ENCODE measurements around the gene EIF2S3B. TPM values are rescaled to one million over a fixed set of nuclear protein-coding genes. Genes with fewer than 3 reads are reported as not detected.

The EIF2S3B gene
- total RNA-seq, 2 experiments from 2014 or later = 0.95 to 1.0 TPM

GRCh38 chr12:10491766-10492165 lies 13.9 kb upstream of the EIF2S3B start:
- Histone ChIP-seq H3K79me2 (ENCODE audit: insufficient read depth, low read depth, low read length) (no peaks in the 10 kb centered on the region), H3K4me2 (ENCODE audit: low read length) (no peak overlapping the region), H3K9me2 (ENCODE audit: insufficient read depth, low read length) (no peaks in the 10 kb centered on the region), H3K36me3 (ENCODE audit: insufficient read depth, low read length) (no peaks in the 10 kb centered on the region), H3K27ac (ENCODE audit: low read depth, low read length, poor library complexity, severe bottlenecking) (no peak overlapping the region), H3K4me3 (ENCODE audit: low read depth, low read length, poor library complexity, severe bottlenecking) (no peak overlapping the region), H2AFZ (ENCODE audit: low read length) (no peak overlapping the region), H3K4me1 (ENCODE audit: insufficient read depth, low read length, poor library complexity, severe bottlenecking) (no peaks in the 10 kb centered on the region), H4K20me1 (ENCODE audit: insufficient read depth, low read length) (no peaks in the 10 kb centered on the region), H3K9me3 (ENCODE audit: low read length) (no peaks in the 10 kb centered on the region)
- BruUV-seq (replicated peaks) = no TSS peak
- ChIA-PET POLR2A (interaction anchor here (1.2 kb wide), 1 partner anchor 24 kb away, joined by 3 read pairs; no protein-coding TSS in a partner anchor), CTCF (ENCODE audit: unreplicated experiment) (no interaction called here)
- intact Hi-C loops (cut with micrococcal nuclease; ENCODE audit: unreplicated experiment) = no loop called here
- DNase-seq (ENCODE audit: low spot score) = no peak
- TF ChIP-seq EZH2phosphoT487 (IDR thresholded peaks at IDR 0.05; ENCODE audit: borderline replicate concordance, low read depth, low read length) = no peak
- TF ChIP-seq CTCF (conservative IDR thresholded peaks at IDR 0.05; ENCODE audit: low read length) = no peak

- H3K9me3 ChIP-seq (ENCODE audit: low read length) = peaks cover 8% of the 10 kb centered on the region; the same call in 1 of the 2 replicates
- BruUV-seq (replicated peaks) = no TSS peak
- TF ChIP-seq EZH2phosphoT487 (IDR thresholded peaks at IDR 0.05; ENCODE audit: borderline replicate concordance, low read depth, low read length) (no peak), CTCF (conservative IDR thresholded peaks at IDR 0.05; ENCODE audit: low read length) (no peak)
- ChIA-PET CTCF (ENCODE audit: unreplicated experiment) (no interaction called here), POLR2A (interaction anchor here (0.9 to 1.5 kb wide), 2 partner anchors 14 to 131 kb away, joined by 3 to 4 read pairs; no protein-coding TSS in a partner anchor)
- intact Hi-C loops (cut with micrococcal nuclease; ENCODE audit: unreplicated experiment) = no loop called here
- no peaks in the 10 kb centered on the region for H4K20me1 ChIP-seq (ENCODE audit: insufficient read depth, low read length)
- no peak overlapping the region for H3K4me2 ChIP-seq (ENCODE audit: low read length)
- H2AFZ ChIP-seq (ENCODE audit: low read length) = 0 out of 2 replicates have a peak overlapping the region, but pooled peaks have one; percentile 14
- no peak overlapping the region for H3K4me3 ChIP-seq (ENCODE audit: low read depth, low read length, poor library complexity, severe bottlenecking)
- no peak for DNase-seq (ENCODE audit: low spot score)
- H3K27ac ChIP-seq (ENCODE audit: low read depth, low read length, poor library complexity, severe bottlenecking) = no peak overlapping the region
- no peaks in the 10 kb centered on the region; the same call in 1 of the 2 replicates for H3K36me3 ChIP-seq (ENCODE audit: insufficient read depth, low read length)
- H3K4me1 ChIP-seq (ENCODE audit: insufficient read depth, low read length, poor library complexity, severe bottlenecking) = peaks cover 14% of the 10 kb centered on the region
- H3K9me2 ChIP-seq (ENCODE audit: insufficient read depth, low read length) = no peaks in the 10 kb centered on the region
- no peaks in the 10 kb centered on the region for H3K79me2 ChIP-seq (ENCODE audit: insufficient read depth, low read depth, low read length)
Observed at GRCh38 chr12:10497602-10498001, 8.1 kb upstream of the EIF2S3B start.

- BruUV-seq (replicated peaks) = no TSS peak
- Histone ChIP-seq H3K4me3 (ENCODE audit: low read depth, low read length, poor library complexity, severe bottlenecking) (no peak overlapping the region), H3K9me2 (ENCODE audit: insufficient read depth, low read length) (no peaks in the 10 kb centered on the region), H4K20me1 (ENCODE audit: insufficient read depth, low read length) (no peaks in the 10 kb centered on the region), H2AFZ (ENCODE audit: low read length) (0 out of 2 replicates have a peak overlapping the region, but pooled peaks have one; percentile 14), H3K79me2 (ENCODE audit: insufficient read depth, low read depth, low read length) (no peaks in the 10 kb centered on the region), H3K9me3 (ENCODE audit: low read length) (peaks cover 12% of the 10 kb centered on the region; the same call in 1 of the 2 replicates), H3K36me3 (ENCODE audit: insufficient read depth, low read length) (no peaks in the 10 kb centered on the region; the same call in 1 of the 2 replicates), H3K27ac (ENCODE audit: low read depth, low read length, poor library complexity, severe bottlenecking) (no peak overlapping the region), H3K4me1 (ENCODE audit: insufficient read depth, low read length, poor library complexity, severe bottlenecking) (peaks cover 14% of the 10 kb centered on the region), H3K4me2 (ENCODE audit: low read length) (no peak overlapping the region)
- CTCF ChIA-PET (ENCODE audit: unreplicated experiment) = no interaction called here
- no peak for TF ChIP-seq CTCF (conservative IDR thresholded peaks at IDR 0.05; ENCODE audit: low read length)
- no peak for TF ChIP-seq EZH2phosphoT487 (IDR thresholded peaks at IDR 0.05; ENCODE audit: borderline replicate concordance, low read depth, low read length)
- POLR2A ChIA-PET = interaction anchor here (1.5 kb wide), 1 partner anchor 132 kb away, joined by 4 read pairs; no protein-coding TSS in a partner anchor
- intact Hi-C loops (cut with micrococcal nuclease; ENCODE audit: unreplicated experiment) = no loop called here
- no peak for DNase-seq (ENCODE audit: low spot score)
Observed at GRCh38 chr12:10498042-10498441, 7.6 kb upstream of the EIF2S3B start.
